ENCODE measurements around the gene ADGRE2.

ADGRE2 gene

DNA sequence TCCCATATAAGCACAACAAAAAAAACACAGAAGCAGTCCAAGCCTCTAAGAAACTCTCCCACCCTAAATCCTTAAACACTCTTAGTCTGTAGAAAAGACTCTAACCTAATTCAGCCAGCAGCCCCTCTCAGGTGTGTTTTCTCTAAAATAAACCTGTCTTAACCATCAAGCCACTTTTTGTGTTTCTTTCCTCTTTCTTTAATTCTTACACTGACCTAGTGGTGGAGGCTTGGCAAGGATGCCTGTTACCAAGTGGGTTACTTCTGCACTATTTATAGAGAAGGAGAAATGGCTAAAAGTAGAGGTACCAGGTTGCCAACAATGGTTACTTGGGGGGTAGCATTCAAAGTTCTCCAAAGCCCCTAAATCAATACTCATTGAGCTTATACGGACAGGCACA, 44.8 kb downstream of the ADGRE2 start:
- DNase-seq (ENCODE audit: low spot score): no peak

DNA sequence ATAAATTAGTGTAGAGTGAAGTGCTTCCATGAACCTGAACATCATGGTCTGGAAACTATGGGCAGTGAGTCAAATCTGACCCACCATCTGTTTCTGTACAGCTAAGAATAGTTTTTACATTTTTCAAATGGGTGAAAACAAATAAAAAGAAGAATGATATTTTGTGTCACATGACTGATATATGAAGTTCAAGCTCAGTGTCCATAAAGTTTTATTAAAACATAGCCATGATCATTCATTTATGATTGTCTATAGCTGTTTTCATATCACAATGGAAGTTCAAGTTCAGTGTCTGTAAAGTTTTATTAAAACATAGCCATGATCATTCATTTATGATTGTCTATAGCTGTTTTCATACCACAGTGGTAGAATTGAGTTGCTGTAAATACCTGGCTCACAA, 45.9 kb downstream of the ADGRE2 start:
- DNase-seq (ENCODE audit: low spot score): no peak

DNA sequence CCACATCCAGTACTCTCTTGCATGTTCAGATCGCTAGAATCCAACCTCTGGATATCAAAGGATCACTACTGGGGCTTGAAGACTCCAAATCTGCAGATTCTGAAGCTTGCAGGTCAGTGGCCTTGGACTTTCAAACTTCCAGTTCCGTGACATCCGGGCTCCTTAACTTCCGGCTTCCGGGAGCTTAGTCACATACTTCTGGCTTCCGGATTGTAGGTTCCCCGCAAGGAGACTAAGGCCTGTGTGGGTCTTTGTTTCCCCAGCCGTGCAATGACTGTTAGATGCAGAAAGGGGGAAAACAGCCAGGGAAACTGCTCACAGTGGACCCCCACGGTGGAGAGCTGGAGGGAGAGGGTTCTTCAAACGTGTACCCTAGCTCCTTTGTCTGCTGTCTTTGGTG, 47.2 kb downstream of the ADGRE2 start:
- DNase-seq (ENCODE audit: low spot score): no peak

- DNase-seq (ENCODE audit: low spot score): no peak
Observed at GRCh38 chr19:14728595-14728994, 49.8 kb downstream of the ADGRE2 start.

DNA sequence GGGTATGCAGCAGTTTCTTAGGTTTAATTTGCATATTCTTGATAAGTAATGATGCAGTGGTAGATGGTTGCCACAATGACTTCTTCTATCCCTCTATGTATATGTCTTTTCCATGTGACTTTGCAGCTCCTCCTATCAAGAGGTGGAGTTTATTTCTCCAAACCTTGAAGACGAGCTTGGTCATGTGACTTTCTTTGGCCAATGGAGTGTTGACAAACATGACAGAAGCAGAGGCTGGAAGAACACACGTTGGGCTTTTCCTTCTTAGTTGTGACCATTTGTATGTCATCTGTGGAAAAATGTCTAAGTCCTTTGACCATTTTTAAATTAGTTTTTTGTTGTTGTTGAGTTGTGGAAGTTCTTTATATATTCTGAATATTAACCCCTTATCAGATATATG, 56.2 kb downstream of the ADGRE2 start:
- no peak for DNase-seq (ENCODE audit: low spot score)

DNA sequence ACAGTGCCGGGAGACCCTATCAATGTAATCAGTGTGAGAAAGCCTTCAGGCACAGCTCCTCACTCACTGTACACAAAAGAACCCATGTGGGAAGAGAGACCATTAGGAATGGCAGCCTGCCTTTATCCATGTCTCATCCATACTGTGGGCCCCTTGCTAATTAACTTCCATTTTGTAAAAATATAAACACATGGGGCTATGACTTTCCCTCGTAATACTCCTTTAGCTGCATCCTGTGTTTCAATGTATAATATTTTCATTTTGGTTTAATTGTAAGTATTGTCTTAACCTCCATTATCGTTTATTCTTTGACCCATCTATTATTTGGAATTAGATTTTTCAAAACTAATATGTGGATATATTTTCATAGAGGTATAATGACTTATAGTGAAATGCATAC, 59.2 kb downstream of the ADGRE2 start:
- DNase-seq (ENCODE audit: low spot score): no peak

GRCh38 chr19:14718522-14719116, 59.7 kb downstream of the ADGRE2 start:
- DNase-seq (ENCODE audit: low spot score): no peak

GRCh38 chr19:14715841-14716240, 62.5 kb downstream of the ADGRE2 start:
- no peak for DNase-seq (ENCODE audit: low spot score)

DNA sequence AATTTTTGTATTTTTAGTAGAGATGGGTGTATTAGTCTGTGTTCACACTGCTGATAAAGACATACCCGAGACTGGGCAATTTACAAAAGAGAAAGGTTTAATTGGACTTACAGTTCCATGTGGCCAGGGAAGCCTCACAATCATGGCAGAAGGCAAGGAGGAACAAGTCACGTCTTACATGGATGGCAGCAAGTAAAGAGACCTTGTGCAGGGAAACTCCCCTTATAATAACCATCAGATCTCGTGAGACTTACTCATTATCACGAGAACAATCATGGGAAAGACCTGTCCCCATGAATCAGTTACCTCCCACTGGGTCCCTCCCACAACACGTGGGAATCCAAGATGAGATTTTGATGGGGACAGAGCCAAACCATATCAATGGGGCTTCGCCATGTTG, 73.9 kb downstream of the ADGRE2 start:
- DNase-seq (ENCODE audit: low spot score): no peak

GRCh38 chr19:14703833-14704232, 74.5 kb downstream of the ADGRE2 start:
- no peak for DNase-seq (ENCODE audit: low spot score)

DNA sequence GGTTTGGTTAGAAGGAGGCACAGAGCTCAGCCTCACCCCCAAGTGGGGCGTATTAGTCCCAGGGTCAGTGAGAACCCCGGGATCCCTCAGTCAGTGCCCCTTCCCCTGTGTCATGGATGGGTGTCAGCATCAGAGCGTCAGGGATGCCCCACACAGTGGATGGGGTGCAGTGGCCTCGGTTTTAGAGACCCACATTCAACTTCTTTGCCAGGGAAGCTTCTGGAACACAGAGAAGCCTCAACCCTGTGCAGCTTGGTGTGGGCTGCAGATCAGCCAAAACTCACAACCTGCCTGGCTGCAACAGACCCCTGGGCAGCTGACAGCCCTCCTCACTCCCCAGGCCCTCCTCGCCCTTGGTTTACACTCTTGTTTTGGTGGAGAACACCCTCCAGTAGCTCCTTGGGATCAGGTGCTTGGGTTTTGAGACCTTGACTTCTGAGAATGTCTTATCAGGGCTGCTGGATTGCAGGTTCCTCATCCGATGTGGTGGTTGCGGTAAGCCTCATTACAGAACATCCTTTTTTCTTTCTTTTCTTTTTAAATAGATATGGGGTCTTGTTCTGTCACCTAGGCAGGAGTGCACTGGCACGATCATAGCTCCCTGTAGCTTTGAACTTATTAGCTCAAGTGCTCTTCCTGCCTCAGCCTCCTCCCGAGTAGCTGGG, 77.5 kb downstream of the ADGRE2 start:
- no peak for DNase-seq (ENCODE audit: low spot score)

- DNase-seq (ENCODE audit: low spot score): no peak
Observed at GRCh38 chr19:14699641-14700040, 78.7 kb downstream of the ADGRE2 start.

- DNase-seq (ENCODE audit: low spot score): peak; percentile 15
Observed at GRCh38 chr19:14695471-14695870, 82.9 kb downstream of the ADGRE2 start.

GRCh38 chr19:14694641-14695266, 83.6 kb downstream of the ADGRE2 start:
- peak; percentile 18 for DNase-seq (ENCODE audit: low spot score)

DNA sequence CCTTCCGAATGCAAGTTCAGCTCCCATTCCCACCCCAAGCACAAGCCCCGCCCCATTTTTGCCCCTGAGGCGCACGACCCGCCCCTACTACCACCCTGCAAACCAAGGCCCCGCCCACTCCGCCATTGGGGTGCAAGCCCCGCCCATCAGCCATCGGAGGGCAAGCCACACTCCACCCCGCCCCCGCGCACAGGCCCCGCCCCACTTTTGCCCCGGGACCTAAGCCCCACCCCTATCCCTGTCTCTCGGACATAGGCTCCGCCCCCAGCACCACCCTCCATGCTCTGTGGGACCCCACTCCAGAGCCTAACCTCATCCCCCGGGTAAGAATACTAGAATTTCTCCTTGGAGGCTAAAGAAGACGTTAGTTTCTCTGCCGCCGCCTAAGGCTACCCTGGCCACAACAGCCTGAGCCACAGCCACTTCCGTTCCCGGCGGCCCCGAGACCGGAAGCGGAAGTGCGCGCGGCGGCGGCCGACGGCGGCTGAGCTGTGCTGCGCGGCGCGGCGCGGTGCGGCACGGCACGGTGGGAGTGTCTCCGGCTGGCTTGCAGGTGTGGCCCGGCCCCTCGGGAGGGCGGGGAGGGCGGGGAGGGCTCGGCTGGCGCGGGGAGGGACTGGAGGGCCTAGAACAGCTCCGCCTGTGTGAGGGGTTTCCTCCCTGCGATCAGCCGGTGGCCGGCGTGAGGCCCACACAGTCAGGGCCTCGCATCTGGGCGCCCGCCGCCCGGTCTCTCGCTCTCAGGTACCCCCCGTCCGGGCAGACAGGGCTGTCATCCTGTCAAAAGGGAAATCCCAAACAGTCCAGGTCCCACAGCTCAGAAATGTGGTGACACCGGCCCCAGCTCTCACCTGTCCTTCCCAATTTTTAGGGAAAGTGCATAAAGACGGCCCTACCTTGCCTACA, 88.5 kb downstream of the ADGRE2 start, which contains the start of gene ZNF333:
TSS of gene ZNF333 (plus strand) at position 451 of the 906 bp plus-strand sequence. CDS start 3,444 bp downstream, outside the sequence.
- DNase-seq (ENCODE audit: low spot score): peak; percentile 88

- no peak for DNase-seq (ENCODE audit: low spot score)
Observed at GRCh38 chr19:14686411-14686810, 91.9 kb downstream of the ADGRE2 start.

DNA sequence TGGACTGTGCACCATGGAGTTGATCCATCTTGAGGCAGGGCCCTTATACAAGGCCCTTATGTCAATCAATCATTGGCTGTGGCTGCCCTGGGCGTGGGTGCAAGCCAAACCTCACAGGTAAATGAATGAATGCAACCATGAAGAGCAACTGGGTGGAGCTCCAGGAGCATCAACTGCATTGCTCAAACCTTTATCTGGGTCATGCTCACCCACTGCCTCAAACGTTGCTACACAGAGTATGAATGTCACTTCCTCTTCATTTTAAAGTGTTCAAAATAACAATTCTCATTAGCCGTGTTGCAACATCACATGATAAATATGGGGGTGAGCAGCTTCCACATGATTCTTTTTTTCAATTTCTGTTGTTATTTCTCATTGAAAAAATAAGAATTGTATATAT, 94.9 kb downstream of the ADGRE2 start:
- DNase-seq (ENCODE audit: low spot score): no peak
